H1 (cell line): Measurements from ENCODE around the gene ZBTB20. TPM values are rescaled to one million over a fixed set of nuclear protein-coding genes. Genes with fewer than 3 reads are reported as not detected.

Experiments
- ASH2L ChIP-seq: fragments of 200-600, 300-600 bp; sonication (generic); IDR thresholded peaks from one replicate; pipeline ENCODE4 v1.7.1; 2017; ENCODE audit warnings: low read length
- CBX8 ChIP-seq: fragments of 300-800, 300-1000 bp; sonication (generic); IDR thresholded peaks from 2 replicates; pipeline ENCODE4 v1.7.1; 2016; ENCODE audit warnings: low read depth, low read length, borderline replicate concordance
- CHD7 ChIP-seq: fragments of 300-600 bp; sonication (generic); IDR thresholded peaks from 2 replicates; pipeline ENCODE4 v1.7.1; 2012; ENCODE audit warnings: low read length, moderate library complexity, mild to moderate bottlenecking, inconsistent platforms; ENCODE audit not compliant: insufficient replicate concordance
- MAX ChIP-seq: IDR thresholded peaks from 2 replicates; pipeline ENCODE4 v1.6.1; 2012; ENCODE audit warnings: inconsistent platforms
- POLR2A ChIP-seq, 2 experiments: IDR thresholded peaks; 1 replicate in 1 of 2; 2 replicates in 1 of 2; pipeline ENCODE4 v1.6.1; 2011; ENCODE audit warnings: low read depth in 2 of 2, low read length in 2 of 2, mild to moderate bottlenecking in 2 of 2; ENCODE audit errors: control extremely low read depth in 1 of 2
- YY1 ChIP-seq: IDR thresholded peaks from 2 replicates; pipeline ENCODE4 v1.6.1; 2011; ENCODE audit warnings: low read depth, mild to moderate bottlenecking, low read length
- polyA plus RNA-seq, 7 experiments: library from polyadenylated mRNA; depleted of rRNA in 3 of 7; stranded (reverse) in 5 of 7; unstranded in 2 of 7; fragments of >200 nt in 5 of 7; fragments of 200-250 nt in 2 of 7; gene quantifications; 1 replicate in 5 of 7; 2 replicates in 1 of 7; 4 replicates in 1 of 7; pipeline versions ENCODE4 v1.2.1 to v1.2.3, GENCODE V29; 2011 to 2013; ENCODE audit warnings: missing spikeins in 2 of 7, mixed read lengths in 2 of 7
- total RNA-seq: library from RNA; stranded (reverse); fragmentation: NEBNext Ultra II Directional; extraction: Animal tissue kit (Norgen Biotek cat#: 25700); gene quantifications from 2 replicates; pipeline ENCODE4 v1.2.1, GENCODE V29; 2021

ZBTB20 gene
- total and polyA plus RNA-seq, 2 of the 8 experiments (the other 6 are each of a cell fraction or from before 2014, with no cell fraction given) = 0.35 to 1.3 TPM

- no peak for TF ChIP-seq CHD7
- TF ChIP-seq CBX8 = no peak
- no peak for TF ChIP-seq POLR2A (IDR thresholded peaks at IDR 0.05; ENCODE audit: control extremely low read depth in 1 of 2, low read depth in 2 of 2, low read length in 2 of 2)
- no peak for TF ChIP-seq YY1
- no peak for TF ChIP-seq MAX
- TF ChIP-seq ASH2L = no peak
- TF ChIP-seq, all 59 proteins: peak for 0
These were observed 260.2 kb downstream of the ZBTB20 start (continued) for GRCh38 chr3:114886905-114887304.
